HK-2 (cell line): ENCODE results near the gene SSH3.

Source experiments
- DNase-seq: peaks from one replicate; pipeline ENCODE4 v3.0.0-alpha.2; 2018; ENCODE audit not compliant: unreplicated experiment

Gene SSH3

DNA sequence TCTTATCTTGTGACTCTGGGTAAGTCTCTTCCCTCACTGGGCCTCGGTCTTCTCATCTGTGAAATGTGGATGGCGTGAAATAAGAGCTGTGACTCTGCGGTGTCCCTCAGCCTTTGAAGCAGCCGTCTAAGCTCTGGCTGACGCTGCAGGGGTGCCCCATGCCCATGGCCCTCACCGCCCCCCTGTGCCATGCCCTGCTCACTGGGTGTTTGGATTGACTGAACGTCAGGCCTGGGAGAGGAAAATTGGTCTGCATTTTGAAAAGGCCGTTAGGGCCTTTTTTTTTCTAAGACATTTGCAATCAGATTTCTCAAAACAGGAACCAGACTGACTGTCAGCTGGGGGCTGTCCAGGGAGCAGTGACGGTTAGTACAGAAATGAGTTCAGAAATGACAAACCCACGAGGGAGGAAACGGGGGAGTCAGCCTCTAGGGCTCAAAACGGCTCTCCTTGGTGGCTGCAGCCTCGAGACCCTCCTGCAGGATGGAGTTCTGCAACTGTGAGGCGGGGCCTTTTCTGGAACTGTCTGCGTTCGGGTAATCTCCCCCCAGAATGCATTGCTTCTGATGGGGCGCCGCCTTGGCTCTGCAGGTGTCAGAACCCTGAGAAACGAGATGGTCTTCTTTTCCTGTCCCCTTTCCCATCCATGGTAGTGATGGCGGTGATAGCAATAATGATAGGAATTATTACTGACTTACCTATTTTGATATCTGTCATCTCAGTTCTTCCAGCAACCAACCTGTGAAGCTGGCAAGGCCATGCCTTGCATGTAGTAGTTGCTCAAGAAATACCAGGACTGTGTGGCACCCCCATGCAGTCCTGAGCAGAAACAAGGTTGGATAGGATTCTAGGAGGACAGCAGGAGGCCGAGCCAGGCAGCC is 35.0 kb upstream of the SSH3 start:
- DNase-seq, result no peak

DNA sequence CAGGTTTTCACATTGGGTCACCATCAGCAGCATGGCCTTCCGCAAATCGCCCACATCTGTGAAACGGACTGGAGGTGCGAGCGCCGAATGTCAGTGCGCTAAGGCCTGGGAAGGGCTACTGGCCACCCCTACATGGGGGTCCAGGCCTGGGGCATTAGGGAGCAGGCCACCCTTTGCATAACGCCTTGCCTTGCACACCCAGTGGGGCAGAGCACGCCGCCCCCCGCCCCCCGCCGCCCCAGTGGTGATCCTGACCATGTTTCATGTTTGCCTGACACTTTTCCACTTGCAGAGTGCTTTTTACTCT is 34.4 kb upstream of the SSH3 start:
- no peak for DNase-seq

GRCh38 chr11:67269401-67270255 is 33.7 kb upstream of the SSH3 start:
- DNase-seq, result no peak

DNA sequence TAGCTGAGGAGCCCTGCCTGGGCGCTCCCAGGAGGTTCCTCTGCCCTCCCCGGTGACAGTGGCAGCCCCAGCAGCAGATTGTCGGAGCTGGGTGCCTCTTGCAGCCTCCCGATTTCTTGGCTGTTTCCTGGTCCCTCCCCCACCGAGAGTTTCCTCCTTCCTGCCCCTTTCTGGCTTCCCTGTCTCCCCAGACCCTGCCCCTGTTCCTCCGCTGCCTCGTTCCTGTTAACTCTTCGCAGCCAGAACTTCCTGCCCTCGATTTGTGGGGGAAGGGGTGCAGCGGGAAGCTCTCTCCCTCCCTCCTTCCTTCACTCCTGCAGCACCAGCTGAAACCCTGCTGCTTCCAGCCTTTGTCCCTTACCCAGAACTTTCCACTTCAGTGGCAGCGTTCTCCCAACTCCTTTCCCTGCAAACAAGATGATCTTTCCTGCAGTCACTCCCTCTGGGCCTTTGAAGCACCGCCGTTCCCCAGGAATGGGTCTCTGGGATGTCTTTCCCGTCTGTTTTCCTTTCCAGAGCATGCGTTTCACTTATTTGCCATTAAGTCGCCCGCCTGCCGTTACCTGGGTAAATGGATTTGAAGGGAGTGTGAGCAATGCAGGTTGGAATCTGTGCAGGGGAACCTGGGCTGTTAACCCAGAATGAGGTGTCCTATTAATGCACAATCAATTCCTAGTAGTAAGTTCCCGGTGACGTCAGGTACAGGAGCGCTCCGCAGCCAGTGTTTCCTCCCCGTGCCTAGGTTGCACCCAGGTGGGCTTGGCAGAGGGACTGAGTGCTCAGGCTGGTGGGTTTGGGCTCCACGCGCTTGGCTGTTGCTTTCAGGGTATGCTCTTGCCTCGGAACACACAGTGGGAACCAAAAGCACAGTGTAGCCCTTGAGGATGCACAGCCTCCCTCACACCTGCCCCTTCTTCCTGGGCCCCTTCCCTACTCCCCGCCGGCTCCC is 32.8 kb upstream of the SSH3 start:
- no peak for DNase-seq

DNA sequence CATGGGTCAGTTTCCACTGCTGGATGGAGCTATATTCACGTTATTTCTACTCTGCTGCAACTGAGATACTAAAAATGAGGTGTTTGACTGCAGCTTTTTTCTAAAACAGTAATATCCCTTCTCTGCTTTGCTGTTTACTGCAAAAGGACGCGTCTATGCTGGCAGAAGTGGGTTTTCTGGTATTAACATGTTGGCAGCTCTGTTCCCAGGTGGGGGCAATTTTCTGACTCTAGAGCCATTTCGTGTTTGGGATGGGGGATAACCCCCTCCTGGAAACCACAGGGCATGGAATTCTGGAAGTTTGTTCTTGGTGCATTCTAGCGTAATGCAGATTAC is 32.2 kb upstream of the SSH3 start:
- DNase-seq, result no peak

GRCh38 chr11:67271541-67272284 is 31.6 kb upstream of the SSH3 start:
- DNase-seq, result no peak

DNA sequence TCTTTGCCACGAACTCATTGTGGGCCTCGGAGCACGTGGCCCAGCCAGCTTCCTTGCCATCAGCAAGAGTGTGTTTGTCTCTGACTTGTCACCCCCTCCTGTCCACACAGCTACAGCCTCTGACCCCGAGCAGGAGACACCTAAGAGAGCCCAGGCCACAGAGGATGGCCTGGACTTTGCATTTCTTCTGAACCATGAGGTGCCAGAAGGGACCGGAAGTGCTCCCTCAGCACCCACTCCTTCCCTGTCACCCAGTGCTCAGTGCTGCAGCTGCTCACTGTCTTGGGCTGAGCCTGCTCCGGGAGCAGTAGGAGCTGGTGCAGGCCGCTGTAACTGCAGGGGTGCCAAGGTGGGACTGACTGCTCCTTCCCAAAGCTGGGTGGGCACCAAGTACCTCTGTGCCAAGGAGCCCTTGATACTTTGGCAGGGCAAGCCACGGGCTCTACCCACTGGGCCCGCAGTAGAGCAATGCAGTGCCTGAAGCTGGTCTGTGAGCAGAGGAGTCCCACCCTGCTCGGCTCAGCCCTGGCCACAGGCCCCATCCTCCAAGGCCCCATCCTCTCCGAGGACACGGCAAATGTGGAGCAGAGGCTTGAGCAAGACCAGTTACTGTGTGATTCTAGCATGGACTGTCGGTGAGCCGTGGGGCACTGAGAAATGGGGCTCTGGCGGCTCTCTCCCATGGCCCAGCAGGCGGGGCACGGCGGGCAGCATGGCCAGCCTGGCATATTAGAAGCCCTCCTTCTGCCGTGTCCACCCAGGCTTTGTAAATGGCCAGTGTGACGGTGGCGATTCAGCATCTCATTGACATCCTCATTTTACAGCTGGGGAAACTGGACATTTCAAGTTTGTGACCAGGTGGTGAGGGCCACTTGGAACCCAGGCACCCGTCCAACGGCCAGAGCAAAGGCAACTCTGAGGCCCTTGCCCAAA is 30.7 kb upstream of the SSH3 start:
- no peak for DNase-seq

- no peak for DNase-seq
Measured at GRCh38 chr11:67273260-67273990, 29.9 kb upstream of the SSH3 start.

DNA sequence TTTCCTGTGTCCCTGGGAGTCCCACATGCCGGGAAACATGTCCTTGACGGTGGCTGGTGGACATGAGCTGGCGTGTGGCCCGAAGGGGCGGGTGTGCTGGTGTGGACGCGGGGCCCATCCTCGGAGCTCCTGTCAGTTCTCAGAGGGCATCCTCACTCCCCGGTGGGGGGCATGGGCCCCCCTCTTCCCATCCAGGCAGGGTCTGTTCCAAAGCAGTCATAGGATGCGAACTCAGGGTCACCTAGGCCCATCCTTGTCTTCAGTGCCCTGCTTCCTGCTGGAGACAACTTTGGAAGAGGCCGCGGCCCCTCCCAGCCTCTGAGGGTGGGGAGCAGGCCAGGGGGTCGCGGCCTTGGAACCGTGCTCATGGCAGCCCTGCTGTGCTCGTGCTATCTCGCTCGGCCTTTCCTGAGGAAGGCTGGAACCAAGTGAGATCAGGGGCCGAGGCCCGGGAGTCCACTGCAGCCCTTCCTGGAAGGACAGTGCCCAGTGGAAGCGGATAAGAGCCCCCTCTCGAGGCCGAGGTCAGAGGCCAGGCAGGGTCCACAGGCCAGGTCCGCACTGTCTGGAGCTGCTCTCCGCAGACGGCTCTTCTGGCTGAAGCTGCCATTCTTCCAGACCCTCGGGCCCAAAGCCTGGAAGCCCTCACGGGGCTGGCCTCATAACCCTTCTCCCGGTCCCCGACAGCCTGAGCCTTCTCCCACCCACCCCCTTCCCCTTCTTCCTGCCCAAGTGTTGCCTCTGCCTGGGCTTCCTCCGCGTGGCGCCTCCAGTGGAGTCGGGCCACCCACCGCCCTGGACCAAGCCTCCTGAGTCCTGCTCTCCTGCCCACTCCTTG is 28.3 kb upstream of the SSH3 start:
- no peak for DNase-seq

DNA sequence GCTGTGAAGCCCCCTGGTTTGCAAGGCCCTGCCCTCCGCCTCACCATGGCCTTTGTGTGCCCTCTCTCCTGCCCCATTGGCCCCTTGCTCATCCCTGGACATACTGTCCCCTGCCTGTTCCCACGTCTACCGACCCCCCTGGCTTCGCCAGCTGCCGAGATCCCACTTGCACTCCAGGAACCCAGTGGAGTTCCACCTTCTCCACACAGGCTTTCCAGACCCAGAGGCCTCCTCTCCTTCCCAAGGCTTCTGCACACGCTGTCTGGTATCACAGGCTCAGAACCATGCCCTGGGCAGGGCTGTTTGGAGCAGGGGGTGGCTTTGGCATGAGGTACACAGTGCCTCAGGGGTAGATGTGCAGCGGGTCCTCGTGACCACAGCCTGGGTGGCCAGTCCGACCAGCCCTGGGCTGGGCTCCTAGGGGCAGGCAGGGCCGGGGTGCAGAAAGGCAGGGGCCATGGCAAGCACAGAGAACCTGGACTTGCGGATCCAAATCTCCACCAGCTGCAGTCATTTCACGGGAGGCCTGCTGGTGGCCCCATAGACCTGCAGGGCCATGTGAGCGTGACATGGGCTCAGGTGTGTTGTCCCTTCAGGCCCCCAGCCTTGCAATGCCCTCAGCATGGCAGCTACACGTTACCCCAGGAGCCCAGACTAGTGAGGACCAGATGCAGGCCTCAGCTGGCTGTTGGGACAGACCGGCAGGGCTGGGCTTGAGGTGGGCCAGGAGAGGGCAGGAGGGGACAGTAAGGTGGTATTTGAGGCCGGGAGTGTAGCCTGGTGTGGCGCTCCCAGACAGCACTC is 27.5 kb upstream of the SSH3 start:
- DNase-seq, result no peak

DNA sequence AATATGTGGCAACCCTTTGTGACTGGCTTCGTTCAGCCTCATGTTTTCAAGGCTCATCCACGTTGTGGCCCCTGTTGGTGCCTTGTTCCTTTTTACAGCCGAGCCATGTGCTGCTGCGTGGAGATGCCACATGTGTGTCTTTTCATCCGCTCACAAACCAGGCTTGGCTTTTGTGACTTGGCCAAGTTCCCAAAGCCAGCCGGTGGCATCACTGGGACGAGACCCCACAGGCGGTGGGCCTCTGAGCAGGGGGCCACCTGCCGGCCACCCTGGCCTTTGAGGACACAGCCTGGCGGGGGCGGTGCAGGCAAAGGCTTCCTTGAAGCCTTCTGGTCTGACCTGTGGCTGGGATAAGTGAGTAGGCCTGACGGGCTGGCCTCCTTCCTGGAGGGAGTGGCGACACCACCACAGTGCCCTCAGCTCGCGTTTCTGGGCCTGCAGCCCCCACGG is 26.5 kb upstream of the SSH3 start:
- DNase-seq, result no peak

DNA sequence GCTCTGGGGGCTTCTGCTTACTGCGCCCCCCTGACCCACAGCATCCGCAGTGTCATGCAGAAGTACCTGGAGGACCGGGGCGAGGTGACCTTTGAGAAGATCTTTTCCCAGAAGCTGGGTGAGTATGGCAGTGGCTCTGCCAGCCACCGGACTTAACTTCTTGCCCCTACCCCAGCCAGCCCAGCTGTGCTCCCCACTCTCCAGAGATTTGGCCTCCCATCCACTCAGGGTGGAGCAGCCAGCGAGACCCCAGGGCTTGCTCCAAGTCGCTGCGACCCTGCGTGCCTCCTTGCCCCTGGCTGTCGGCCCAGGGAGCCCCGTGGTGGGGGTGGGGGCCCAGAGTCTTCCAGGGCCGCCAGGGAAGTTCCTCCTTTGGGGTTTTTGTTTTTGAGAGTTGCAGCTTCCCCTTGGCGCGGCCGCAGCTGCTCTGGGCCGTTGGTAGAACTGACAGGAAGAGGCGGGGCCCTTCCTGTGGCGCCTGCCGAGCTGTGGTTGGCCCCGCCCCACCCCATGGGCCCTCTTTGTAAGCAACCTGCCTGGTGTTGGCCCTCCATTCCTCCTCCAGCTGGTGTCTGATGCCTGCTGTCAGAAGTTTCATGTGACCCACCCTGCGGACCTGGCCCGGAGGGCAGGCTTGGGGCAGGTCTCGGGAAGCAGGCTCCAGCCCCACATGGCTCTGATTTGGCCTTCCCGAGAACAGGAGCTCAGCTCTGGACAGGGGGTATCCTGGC is 25.9 kb upstream of the SSH3 start:
- DNase-seq, result no peak

GRCh38 chr11:67278135-67278938 is 25.0 kb upstream of the SSH3 start:
- DNase-seq, result no peak

DNA sequence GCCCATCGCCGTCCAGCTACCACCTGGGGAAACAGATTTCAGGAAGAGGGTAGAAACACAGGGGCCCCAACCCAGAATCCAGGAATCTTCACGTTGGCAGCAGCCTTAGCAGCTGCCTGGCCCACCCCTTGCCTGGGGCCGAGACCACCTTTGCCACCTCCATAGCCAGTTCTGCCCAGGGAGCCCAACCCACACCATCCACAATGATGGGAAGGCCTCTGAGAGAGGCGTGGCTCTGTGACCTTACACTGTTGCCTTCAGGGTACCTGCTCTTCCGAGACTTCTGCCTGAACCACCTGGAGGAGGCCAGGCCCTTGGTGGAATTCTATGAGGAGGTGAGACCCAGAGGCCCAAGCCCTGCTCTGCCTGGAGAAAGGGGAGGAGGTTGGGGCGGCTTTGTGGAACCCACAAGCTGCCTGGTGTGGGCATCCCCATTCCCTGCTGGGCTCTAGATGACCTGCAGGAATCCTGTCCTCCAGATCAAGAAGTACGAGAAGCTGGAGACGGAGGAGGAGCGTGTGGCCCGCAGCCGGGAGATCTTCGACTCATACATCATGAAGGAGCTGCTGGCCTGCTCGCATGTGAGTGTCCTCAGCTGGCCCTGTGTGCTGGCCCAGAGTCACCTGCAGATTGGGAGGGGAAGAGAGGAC is 24.3 kb upstream of the SSH3 start:
- no peak for DNase-seq

DNA sequence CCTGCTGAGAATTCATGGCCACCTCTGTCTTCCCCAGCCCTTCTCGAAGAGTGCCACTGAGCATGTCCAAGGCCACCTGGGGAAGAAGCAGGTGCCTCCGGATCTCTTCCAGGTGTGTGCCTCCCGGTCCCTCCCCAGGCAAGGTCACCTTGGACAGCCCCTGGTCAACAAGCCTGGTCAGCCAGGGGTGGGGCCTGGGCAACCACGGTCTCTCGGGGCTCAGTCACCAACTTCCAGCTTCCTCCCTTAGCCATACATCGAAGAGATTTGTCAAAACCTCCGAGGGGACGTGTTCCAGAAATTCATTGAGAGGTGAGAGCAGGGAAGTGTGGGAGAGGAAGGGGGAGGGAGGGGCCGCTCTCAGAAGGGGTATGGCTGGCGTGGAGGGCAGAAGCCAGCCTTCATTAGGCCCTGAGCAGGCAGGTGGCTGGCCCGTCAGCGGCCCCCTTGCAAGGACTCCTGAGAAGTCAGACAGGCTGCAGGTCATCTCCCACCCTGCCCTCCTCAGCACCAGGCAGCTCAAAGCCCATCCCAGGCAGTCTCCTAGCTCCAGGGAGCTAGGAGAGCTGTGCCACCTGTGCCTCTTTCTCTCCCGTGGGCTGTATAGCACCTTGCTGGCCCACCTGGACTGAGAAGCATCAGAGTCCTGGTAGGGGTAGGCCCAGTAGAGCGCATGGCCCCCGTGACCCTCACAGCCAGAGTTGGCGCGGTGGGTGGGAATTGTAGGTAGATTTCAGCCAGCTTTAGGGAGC is 23.6 kb upstream of the SSH3 start:
- no peak for DNase-seq
